HCT116 (cell line): ENCODE measurements around the gene KAZN.

Experiments
- CTCF ChIP-seq, 3 experiments: fragments of 200-600 bp in 1 of 3; sonication (generic) in 1 of 3; IDR thresholded peaks in 2 of 3; conservative IDR thresholded peaks in 1 of 3; 2 replicates each; pipeline ENCODE4 v1.5.1; 2012 to 2017; ENCODE audit warnings: low read depth in 2 of 3, low read length in 2 of 3, antibody characterized with exemption in 1 of 3, borderline replicate concordance in 1 of 3, control low read depth in 1 of 3, mild to moderate bottlenecking in 1 of 3, mixed read lengths in 1 of 3, mixed run types in 1 of 3, moderate library complexity in 1 of 3; ENCODE audit not compliant: insufficient read depth in 1 of 3
- POLR2A ChIP-seq: IDR thresholded peaks from 2 replicates; pipeline ENCODE4 v1.7.0; 2011; ENCODE audit warnings: borderline replicate concordance; ENCODE audit not compliant: insufficient read depth, insufficient read length; ENCODE audit errors: extremely low read depth
- REST ChIP-seq: IDR thresholded peaks from 2 replicates; pipeline ENCODE4 v1.6.1; 2012; ENCODE audit warnings: low read depth

- TF ChIP-seq CTCF (IDR thresholded peaks at IDR 0.05 in 2 of 3, conservative IDR thresholded peaks at IDR 0.05 in 1 of 3; ENCODE audit: borderline replicate concordance in 1 of 3, insufficient read depth in 1 of 3, low read depth in 2 of 3, low read length in 2 of 3) (no peak), POLR2A (no peak), REST (no peak)
Observed at GRCh38 chr1:14629363-14630014, 31.0 kb downstream of the KAZN start.
